Measurements from ENCODE around the gene FRZB. TPM values are rescaled to one million over a fixed set of nuclear protein-coding genes. Genes with fewer than 3 reads are reported as not detected.

FRZB gene
- polyA plus RNA-seq, 4 donors = 12.1 to 17.7 (median 14.0) TPM

- DNase-seq (ENCODE audit: low read depth in 4 of 4, low spot score in 3 of 4) = no peak
Observed at GRCh38 chr2:182852090-182852489, 14.3 kb downstream of the FRZB start.

- DNase-seq (ENCODE audit: low read depth in 4 of 4, low spot score in 3 of 4) = no peak
Observed at GRCh38 chr2:182845794-182846417, 20.5 kb downstream of the FRZB start.

GRCh38 chr2:182836451-182836850 lies 30.0 kb downstream of the FRZB start:
- no peak for DNase-seq (ENCODE audit: low read depth in 4 of 4, low spot score in 3 of 4)

GRCh38 chr2:182834293-182834692 lies 32.1 kb downstream of the FRZB start:
- DNase-seq (ENCODE audit: low read depth in 4 of 4, low spot score in 3 of 4) = no peak

- DNase-seq (ENCODE audit: low read depth in 4 of 4, low spot score in 3 of 4) = no peak
Observed at GRCh38 chr2:182833084-182833854, 33.2 kb downstream of the FRZB start.

GRCh38 chr2:182831921-182832320 lies 34.5 kb downstream of the FRZB start:
- DNase-seq (ENCODE audit: low read depth in 4 of 4, low spot score in 3 of 4) = no peak

GRCh38 chr2:182831101-182831500 lies 35.3 kb downstream of the FRZB start:
- DNase-seq (ENCODE audit: low read depth in 4 of 4, low spot score in 3 of 4) = no peak

GRCh38 chr2:182827182-182827879 lies 39.1 kb downstream of the FRZB start:
- DNase-seq (ENCODE audit: low read depth in 4 of 4, low spot score in 3 of 4) = no peak

GRCh38 chr2:182826496-182826895 lies 39.9 kb downstream of the FRZB start:
- no peak for DNase-seq (ENCODE audit: low read depth in 4 of 4, low spot score in 3 of 4)

GRCh38 chr2:182826064-182826463 lies 40.4 kb downstream of the FRZB start:
- no peak for DNase-seq (ENCODE audit: low read depth in 4 of 4, low spot score in 3 of 4)

GRCh38 chr2:182824767-182825158 lies 41.7 kb downstream of the FRZB start:
- DNase-seq (ENCODE audit: low read depth in 4 of 4, low spot score in 3 of 4) = no peak

- no peak for DNase-seq (ENCODE audit: low read depth in 4 of 4, low spot score in 3 of 4)
Observed at GRCh38 chr2:182824056-182824766, 42.2 kb downstream of the FRZB start.

- DNase-seq (ENCODE audit: low read depth in 4 of 4, low spot score in 3 of 4) = no peak
Observed at GRCh38 chr2:182822733-182823132, 43.7 kb downstream of the FRZB start.

- DNase-seq (ENCODE audit: low read depth in 4 of 4, low spot score in 3 of 4) = no peak
Observed at GRCh38 chr2:182821182-182821581, 45.3 kb downstream of the FRZB start.

- no peak for DNase-seq (ENCODE audit: low read depth in 4 of 4, low spot score in 3 of 4)
Observed at GRCh38 chr2:182819412-182819811, 47.0 kb downstream of the FRZB start.

- DNase-seq (ENCODE audit: low read depth in 4 of 4, low spot score in 3 of 4) = no peak
Observed at GRCh38 chr2:182818925-182819324, 47.5 kb downstream of the FRZB start.

GRCh38 chr2:182818501-182818900 lies 47.9 kb downstream of the FRZB start:
- no peak for DNase-seq (ENCODE audit: low read depth in 4 of 4, low spot score in 3 of 4)

GRCh38 chr2:182817558-182817957 lies 48.9 kb downstream of the FRZB start:
- DNase-seq (ENCODE audit: low read depth in 4 of 4, low spot score in 3 of 4) = no peak

GRCh38 chr2:182816866-182817265 lies 49.6 kb downstream of the FRZB start:
- DNase-seq (ENCODE audit: low read depth in 4 of 4, low spot score in 3 of 4) = no peak

GRCh38 chr2:182814804-182815203 lies 51.6 kb downstream of the FRZB start:
- no peak for DNase-seq (ENCODE audit: low read depth in 4 of 4, low spot score in 3 of 4)

- no peak for DNase-seq (ENCODE audit: low read depth in 4 of 4, low spot score in 3 of 4)
Observed at GRCh38 chr2:182814380-182814779, 52.1 kb downstream of the FRZB start.
